Fibroblast of lung (primary cell): ENCODE measurements around the gene CKLF. TPM values are rescaled to one million over a fixed set of nuclear protein-coding genes. Genes with fewer than 3 reads are reported as not detected.
A peak's percentile ranks its signal among the peaks of the same experiment; 100 is the strongest.

Experiments
- DNase-seq, 2 donors: peaks; one replicate each; pipeline versions ENCODE4 v3.0.0 to v3.0.0-alpha.2; 2010; ENCODE audit warnings: low read depth in 2 of 2
- H2AFZ ChIP-seq: 2 replicates; pipeline ENCODE4 v1.5.1; 2012; ENCODE audit warnings: low read length, control low read depth, inconsistent platforms
- H3K27ac ChIP-seq: 2 replicates; pipeline ENCODE4 v1.5.1; 2011; ENCODE audit warnings: low read length, control low read depth; ENCODE audit not compliant: insufficient read depth
- H3K27me3 ChIP-seq: 2 replicates; pipeline ENCODE4 v1.5.1; 2011; ENCODE audit warnings: mild to moderate bottlenecking, low read length; ENCODE audit not compliant: control insufficient read depth, insufficient read depth
- H3K36me3 ChIP-seq: 2 replicates; pipeline ENCODE4 v1.5.1; 2011; ENCODE audit warnings: low read length; ENCODE audit not compliant: control insufficient read depth, insufficient read depth
- H3K4me1 ChIP-seq: 2 replicates; pipeline ENCODE4 v1.5.1; 2011; ENCODE audit warnings: low read length; ENCODE audit not compliant: control insufficient read depth, insufficient read depth; ENCODE audit errors: extremely low read depth
- H3K4me2 ChIP-seq: 2 replicates; pipeline ENCODE4 v1.5.1; 2011; ENCODE audit warnings: low read length, control low read depth; ENCODE audit not compliant: insufficient read depth; ENCODE audit errors: extremely low read depth
- H3K4me3 ChIP-seq, 4 experiments: fragments of 200-600 bp in 1 of 4; sonication (generic) in 1 of 4; replicated peaks in 1 of 4; 2 replicates each; pipeline ENCODE4 v1.5.1; 2011 to 2016; ENCODE audit warnings: low read length in 4 of 4, low read depth in 3 of 4, mild to moderate bottlenecking in 3 of 4, control low read depth in 2 of 4, inconsistent platforms in 1 of 4, mixed read lengths in 1 of 4; ENCODE audit not compliant: insufficient read depth in 1 of 4; ENCODE audit errors: control extremely low read depth in 1 of 4
- H3K79me2 ChIP-seq: 2 replicates; pipeline ENCODE4 v1.5.1; 2012; ENCODE audit warnings: mild to moderate bottlenecking, low read length, inconsistent platforms; ENCODE audit not compliant: control insufficient read depth, insufficient read depth
- H3K9ac ChIP-seq: 2 replicates; pipeline ENCODE4 v1.5.1; 2011; ENCODE audit warnings: mild to moderate bottlenecking, low read length, control low read depth; ENCODE audit not compliant: insufficient read depth
- H3K9me3 ChIP-seq: 2 replicates; pipeline ENCODE4 v1.5.1; 2012; ENCODE audit warnings: low read depth, low read length; ENCODE audit not compliant: control insufficient read depth, insufficient read depth
- H4K20me1 ChIP-seq: 2 replicates; pipeline ENCODE4 v1.5.1; 2011; ENCODE audit warnings: low read length; ENCODE audit not compliant: control insufficient read depth, insufficient read depth; ENCODE audit errors: extremely low read depth
- EZH2 ChIP-seq: IDR thresholded peaks from 2 replicates; pipeline ENCODE4 v1.5.1; 2012; ENCODE audit warnings: low read length, control low read depth, mild to moderate bottlenecking; ENCODE audit errors: missing control alignments
- polyA plus RNA-seq, 2 donors: library from polyadenylated mRNA; depleted of rRNA in 1 of 2; stranded (reverse) in 1 of 2; unstranded in 1 of 2; fragments of >200 nt; gene quantifications; 2 replicates each; pipeline ENCODE4 v1.2.1, GENCODE V29; 2011 to 2012; ENCODE audit warnings: missing spikeins in 1 of 2
- total RNA-seq: library from RNA; depleted of rRNA; stranded (reverse); fragments of >200 nt; gene quantifications from 2 replicates; pipeline ENCODE4 v1.2.1, GENCODE V29; 2014
- TF ChIP-seq, protein P1 (sequence below), 2 donors: IDR thresholded peaks in 1 of 2; conservative IDR thresholded peaks in 1 of 2; 1 replicate in 1 of 2; 2 replicates in 1 of 2; pipeline ENCODE4 v1.5.1; 2011 to 2012; ENCODE audit warnings: low read length in 2 of 2, control low read depth in 1 of 2, inconsistent platforms in 1 of 2, low read depth in 1 of 2, mild to moderate bottlenecking in 1 of 2

Gene CKLF
- total and polyA plus RNA-seq, 2 donors (not counting 1 experiment from before 2014, with no cell fraction given): 41.9 to 70.9 TPM

- no peak overlapping the region for H2AFZ ChIP-seq
- no peaks in the 10 kb centered on the region for H3K9me3 ChIP-seq
- no peak overlapping the region for H3K4me2 ChIP-seq
- H3K36me3 ChIP-seq: peaks cover 2% of the 10 kb centered on the region
- no peak for DNase-seq
- no peaks in the 10 kb centered on the region for H3K27me3 ChIP-seq
- H3K27ac ChIP-seq: no peak overlapping the region
- no peak overlapping the region for H3K4me3 ChIP-seq
- no peaks in the 10 kb centered on the region for H4K20me1 ChIP-seq
- no peak overlapping the region for H3K9ac ChIP-seq
- TF ChIP-seq EZH2: no peak
- TF ChIP-seq, protein P1, sequence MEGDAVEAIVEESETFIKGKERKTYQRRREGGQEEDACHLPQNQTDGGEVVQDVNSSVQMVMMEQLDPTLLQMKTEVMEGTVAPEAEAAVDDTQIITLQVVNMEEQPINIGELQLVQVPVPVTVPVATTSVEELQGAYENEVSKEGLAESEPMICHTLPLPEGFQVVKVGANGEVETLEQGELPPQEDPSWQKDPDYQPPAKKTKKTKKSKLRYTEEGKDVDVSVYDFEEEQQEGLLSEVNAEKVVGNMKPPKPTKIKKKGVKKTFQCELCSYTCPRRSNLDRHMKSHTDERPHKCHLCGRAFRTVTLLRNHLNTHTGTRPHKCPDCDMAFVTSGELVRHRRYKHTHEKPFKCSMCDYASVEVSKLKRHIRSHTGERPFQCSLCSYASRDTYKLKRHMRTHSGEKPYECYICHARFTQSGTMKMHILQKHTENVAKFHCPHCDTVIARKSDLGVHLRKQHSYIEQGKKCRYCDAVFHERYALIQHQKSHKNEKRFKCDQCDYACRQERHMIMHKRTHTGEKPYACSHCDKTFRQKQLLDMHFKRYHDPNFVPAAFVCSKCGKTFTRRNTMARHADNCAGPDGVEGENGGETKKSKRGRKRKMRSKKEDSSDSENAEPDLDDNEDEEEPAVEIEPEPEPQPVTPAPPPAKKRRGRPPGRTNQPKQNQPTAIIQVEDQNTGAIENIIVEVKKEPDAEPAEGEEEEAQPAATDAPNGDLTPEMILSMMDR (conservative IDR thresholded peaks at IDR 0.05 in 1 of 2, IDR thresholded peaks at IDR 0.05 in 1 of 2; ENCODE audit: low read depth in 1 of 2, low read length in 2 of 2): no peak
- no peaks in the 10 kb centered on the region for H3K79me2 ChIP-seq
- H3K4me1 ChIP-seq: peaks cover 24% of the 10 kb centered on the region
These were observed 44.6 kb upstream of the CKLF start for GRCh38 chr16:66507731-66508239.

DNA sequence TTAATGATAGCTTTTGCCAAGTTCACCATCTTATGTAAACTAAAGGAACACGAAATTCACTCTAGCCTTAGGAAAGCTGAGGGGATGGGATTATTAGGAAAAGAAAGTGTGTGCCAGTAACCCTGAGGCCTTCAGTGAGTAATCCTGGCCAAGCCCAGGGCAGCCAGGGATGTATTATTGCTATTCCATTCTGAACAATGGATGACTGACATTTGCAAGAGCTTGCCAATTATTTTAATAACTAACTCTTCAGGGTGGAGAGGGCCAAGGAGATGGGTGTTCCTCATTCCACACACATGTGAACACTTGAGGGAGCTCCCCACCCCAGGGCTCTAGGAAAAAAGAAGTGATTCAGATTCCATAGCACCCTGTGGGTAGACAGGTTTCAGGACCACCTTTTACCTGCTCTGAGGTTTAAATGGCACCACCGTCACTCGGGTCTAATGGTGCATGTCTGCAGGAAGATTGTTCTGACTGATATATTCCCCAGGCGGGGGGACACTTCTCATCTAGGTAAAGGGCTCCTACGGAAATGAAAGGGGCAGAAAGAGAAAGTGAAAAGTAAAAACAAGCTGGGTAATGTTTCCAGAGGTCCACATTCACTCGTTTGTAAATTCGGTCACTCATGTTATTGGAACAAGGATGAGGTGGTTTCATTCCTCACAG, 44.0 kb upstream of the CKLF start:
- Histone ChIP-seq H3K9me3 (no peaks in the 10 kb centered on the region), H3K4me2 (no peak overlapping the region), H3K4me1 (peaks cover 28% of the 10 kb centered on the region), H3K27me3 (no peaks in the 10 kb centered on the region), H3K9ac (no peak overlapping the region), H3K4me3 (no peak overlapping the region), H2AFZ (no peak overlapping the region), H3K27ac (no peak overlapping the region), H4K20me1 (no peaks in the 10 kb centered on the region), H3K36me3 (peaks cover 2% of the 10 kb centered on the region), H3K79me2 (no peaks in the 10 kb centered on the region)
- DNase-seq: peak; percentile 53 to 66
- TF ChIP-seq, protein P1 (conservative IDR thresholded peaks at IDR 0.05 in 1 of 2, IDR thresholded peaks at IDR 0.05 in 1 of 2; ENCODE audit: low read depth in 1 of 2, low read length in 2 of 2): no peak
- TF ChIP-seq EZH2: no peak

DNA sequence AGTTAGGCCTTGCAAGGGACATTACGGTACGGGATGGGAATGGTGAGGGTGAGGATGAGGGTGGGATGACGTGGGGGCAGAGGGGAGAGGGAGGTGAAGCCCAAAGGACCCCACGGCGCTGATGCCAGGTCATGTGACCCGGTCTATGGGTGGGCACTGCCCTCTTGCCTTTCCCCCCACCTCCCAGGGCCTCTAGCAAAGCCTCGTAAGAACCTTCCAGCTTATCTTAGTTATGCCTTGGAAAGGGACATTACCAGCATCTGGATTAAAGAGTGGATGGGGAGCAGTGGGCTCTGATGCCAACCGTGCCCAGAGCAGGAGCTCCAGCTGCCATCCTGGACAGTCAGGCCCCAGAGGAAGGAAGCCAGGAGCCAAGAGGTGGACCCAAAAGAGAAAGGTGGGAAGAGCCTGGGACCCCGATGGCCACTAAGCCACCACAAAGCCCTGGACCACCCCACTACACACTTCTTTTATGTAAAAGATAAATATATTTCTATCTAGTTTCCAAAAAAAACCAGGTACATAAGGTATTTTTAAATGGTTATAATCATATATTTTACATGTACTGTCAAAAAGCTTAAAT, 43.4 kb upstream of the CKLF start:
- Histone ChIP-seq H3K4me1 (peaks cover 29% of the 10 kb centered on the region), H2AFZ (no peak overlapping the region), H3K4me3 (no peak overlapping the region), H3K79me2 (no peaks in the 10 kb centered on the region), H3K9ac (no peak overlapping the region), H3K36me3 (peaks cover 2% of the 10 kb centered on the region), H3K27ac (no peak overlapping the region), H3K27me3 (no peaks in the 10 kb centered on the region), H3K9me3 (no peaks in the 10 kb centered on the region), H3K4me2 (no peak overlapping the region), H4K20me1 (no peaks in the 10 kb centered on the region)
- no peak for DNase-seq
- TF ChIP-seq, protein P1 (conservative IDR thresholded peaks at IDR 0.05 in 1 of 2, IDR thresholded peaks at IDR 0.05 in 1 of 2; ENCODE audit: low read depth in 1 of 2, low read length in 2 of 2): no peak
- TF ChIP-seq EZH2: no peak
